IMR-90 (cell line): ENCODE results near the gene PCNX2. TPM values are rescaled to one million over a fixed set of nuclear protein-coding genes. Genes with fewer than 3 reads are reported as not detected.

Experiments used
- ATAC-seq: fragments of 200-7000 bp; cut with Tn5 transposase; 2 replicates; pipeline ENCODE4 v1.9.1; 2020; ENCODE audit warnings: low read depth, mild to moderate bottlenecking, moderate library complexity
- BruUV-seq: library from RNA; stranded (reverse); fragments of 400-500 nt; replicated peaks from 2 replicates; lab custom pipeline; 2021; lab: Mats Ljungman, UMichigan
- CTCF ChIA-PET: fragments of 300-600 bp; formaldehyde crosslinking; extraction: SDS; loops from one replicate; lab custom pipeline; 2021; ENCODE audit warnings: antibody characterized with exemption; lab: Yijun Ruan, JAX
- POLR2A ChIA-PET: fragments of 300-600 bp; sonication (Branson Sonifier 250); formaldehyde crosslinking; loops from one replicate; lab custom pipeline; 2022; ENCODE audit warnings: antibody characterized with exemption; ENCODE audit not compliant: unreplicated experiment; lab: Charles Lee
- DNase-seq: peaks from one replicate; pipeline ENCODE4 v3.0.0; 2013
- H2AFZ ChIP-seq: replicated peaks from 2 replicates; pipeline ENCODE3; 2013; ENCODE audit warnings: low read length, mild to moderate bottlenecking; ENCODE audit not compliant: poor library complexity
- H2AK5ac ChIP-seq: 2 replicates; pipeline ENCODE4 v1.6.1; 2013; ENCODE audit warnings: low read depth, low read length, inconsistent platforms
- H2AK9ac ChIP-seq: replicated peaks from 2 replicates; pipeline ENCODE3; 2013; ENCODE audit warnings: mild to moderate bottlenecking, low read depth, low read length, moderate library complexity; ENCODE audit not compliant: poor library complexity
- H2BK120ac ChIP-seq: 2 replicates; pipeline ENCODE4 v1.6.1; 2013; ENCODE audit warnings: low read depth, low read length, inconsistent platforms
- H2BK15ac ChIP-seq: 3 replicates; pipeline ENCODE4 v1.6.1; 2013; ENCODE audit warnings: low read depth, low read length, inconsistent platforms
- H2BK20ac ChIP-seq: 2 replicates; pipeline ENCODE4 v1.6.1; 2013; ENCODE audit warnings: low read depth, mild to moderate bottlenecking, inconsistent platforms, low read length, moderate library complexity
- H2BK5ac ChIP-seq: 2 replicates; pipeline ENCODE4 v1.6.1; 2013; ENCODE audit warnings: mild to moderate bottlenecking, low read depth, low read length, inconsistent platforms; ENCODE audit not compliant: poor library complexity, severe bottlenecking
- H3K14ac ChIP-seq: replicated peaks from 2 replicates; pipeline ENCODE4 v1.6.1; 2013; ENCODE audit warnings: low read depth, low read length, inconsistent platforms
- H3K18ac ChIP-seq: 2 replicates; pipeline ENCODE4 v1.6.1; 2013; ENCODE audit warnings: low read depth, low read length, control low read depth
- H3K23ac ChIP-seq: 2 replicates; pipeline ENCODE4 v1.6.1; 2013; ENCODE audit warnings: low read depth, low read length, inconsistent platforms
- H3K27ac ChIP-seq: 2 replicates; pipeline ENCODE4 v1.5.1; 2013; ENCODE audit warnings: mild to moderate bottlenecking, control low read depth, low read length; ENCODE audit not compliant: insufficient read depth
- H3K27me3 ChIP-seq: 2 replicates; pipeline ENCODE4 v1.6.1; 2013; ENCODE audit warnings: low read length; ENCODE audit not compliant: control insufficient read depth, insufficient read depth
- H3K36me3 ChIP-seq: 2 replicates; pipeline ENCODE4 v1.6.1; 2013; ENCODE audit warnings: low read length, mixed read lengths; ENCODE audit not compliant: control insufficient read depth, insufficient read depth
- H3K4ac ChIP-seq: 2 replicates; pipeline ENCODE4 v1.6.1; 2013; ENCODE audit warnings: low read depth, low read length, inconsistent platforms
- H3K4me1 ChIP-seq: 2 replicates; pipeline ENCODE4 v1.6.1; 2013; ENCODE audit warnings: low read length, mixed read lengths; ENCODE audit not compliant: control insufficient read depth, insufficient read depth
- H3K4me2 ChIP-seq: 2 replicates; pipeline ENCODE4 v1.6.1; 2013; ENCODE audit warnings: low read depth, mild to moderate bottlenecking, control low read depth, low read length, moderate library complexity
- H3K4me3 ChIP-seq: 2 replicates; pipeline ENCODE4 v1.5.1; 2013; ENCODE audit warnings: low read depth, mild to moderate bottlenecking, control low read depth, low read length, moderate library complexity; ENCODE audit not compliant: insufficient read depth
- H3K56ac ChIP-seq: 2 replicates; pipeline ENCODE4 v1.6.1; 2013; ENCODE audit warnings: low read length, inconsistent platforms; ENCODE audit not compliant: insufficient read depth; ENCODE audit errors: extremely low read depth
- H3K79me1 ChIP-seq, 2 experiments: 2 replicates each; pipeline ENCODE4 v1.6.1; 2013; ENCODE audit warnings: low read length in 2 of 2, inconsistent platforms in 1 of 2, low read depth in 1 of 2
- H3K9ac ChIP-seq: 2 replicates; pipeline ENCODE4 v1.6.1; 2013; ENCODE audit warnings: low read depth, low read length, control low read depth
- H3K9me1 ChIP-seq: 2 replicates; pipeline ENCODE4 v1.6.1; 2013; ENCODE audit warnings: low read length, inconsistent platforms; ENCODE audit not compliant: insufficient read depth
- H3K9me3 ChIP-seq: 2 replicates; pipeline ENCODE4 v1.6.1; 2013; ENCODE audit warnings: low read length; ENCODE audit not compliant: control insufficient read depth, insufficient read depth
- H4K20me1 ChIP-seq: 2 replicates; pipeline ENCODE4 v1.6.1; 2013; ENCODE audit warnings: low read length, inconsistent platforms; ENCODE audit not compliant: insufficient read depth
- H4K5ac ChIP-seq: 2 replicates; pipeline ENCODE4 v1.6.1; 2013; ENCODE audit warnings: mild to moderate bottlenecking, low read depth, low read length, control low read depth
- H4K8ac ChIP-seq, 2 experiments: 2 replicates each; pipeline ENCODE4 v1.6.1; 2013; ENCODE audit warnings: low read depth in 2 of 2, low read length in 2 of 2, control low read depth in 1 of 2, inconsistent platforms in 1 of 2
- H4K91ac ChIP-seq: 2 replicates; pipeline ENCODE4 v1.6.1; 2013; ENCODE audit warnings: low read depth, low read length, inconsistent platforms; ENCODE audit not compliant: insufficient read depth
- CEBPB ChIP-seq: IDR thresholded peaks from 2 replicates; pipeline ENCODE4 v1.6.1; 2012; ENCODE audit warnings: low read depth, low read length, improper control_type of control experiment
- CHD1 ChIP-seq: IDR thresholded peaks from 2 replicates; pipeline ENCODE4 v1.6.1; 2012; ENCODE audit warnings: low read depth, low read length, improper control_type of control experiment
- MAFK ChIP-seq: IDR thresholded peaks from 2 replicates; pipeline ENCODE4 v1.6.1; 2012; ENCODE audit warnings: low read depth, low read length, improper control_type of control experiment
- MAZ ChIP-seq: IDR thresholded peaks from 2 replicates; pipeline ENCODE4 v1.6.1; 2012; ENCODE audit warnings: low read depth, mild to moderate bottlenecking, low read length, improper control_type of control experiment, moderate library complexity, borderline replicate concordance
- MXI1 ChIP-seq: IDR thresholded peaks from 2 replicates; pipeline ENCODE4 v1.6.1; 2012; ENCODE audit warnings: low read depth, mild to moderate bottlenecking, low read length, moderate library complexity, borderline replicate concordance
- NFE2L2 ChIP-seq: fragments of 150-350 bp; IDR thresholded peaks from 2 replicates; pipeline ENCODE4 v1.6.1; 2016; ENCODE audit warnings: low read depth, mild to moderate bottlenecking, low read length
- RFX5 ChIP-seq: IDR thresholded peaks from 2 replicates; pipeline ENCODE4 v1.8.0; 2012; ENCODE audit warnings: low read depth, mild to moderate bottlenecking, low read length, moderate library complexity
- SMC3 ChIP-seq: fragments of 150-350 bp; IDR thresholded peaks from 2 replicates; pipeline ENCODE4 v1.6.1; 2016; ENCODE audit warnings: low read depth, mild to moderate bottlenecking, antibody characterized with exemption, low read length, moderate library complexity
- WGBS, 2 experiments: methylation state at CpG; one replicate each; pipeline versions ENCODE4 v1.1.5 to v1.1.7; 2013; ENCODE audit warnings: missing lambda C conversion rate in 2 of 2; ENCODE audit not compliant: insufficient read length in 1 of 2; ENCODE audit errors: extremely low coverage in 2 of 2; 5-methylcytosine and 5-hydroxymethylcytosine counted together
- dilution Hi-C: fragments of 300-500 bp; cut with HindIII; formaldehyde crosslinking; loops from one replicate; pipeline ENCODE4 v1.14.3; 2018; ENCODE audit warnings: low sequenced_read_pairs; ENCODE audit not compliant: unreplicated experiment
- in situ Hi-C: fragments of 300-500 bp; cut with MboI; formaldehyde crosslinking; loops from 3 replicates; pipeline ENCODE4 v1.14.3; 2019; ENCODE audit warnings: low sequenced_read_pairs, inconsistent platforms, mixed read lengths
- intact Hi-C: fragments of 100-400 bp; cut with micrococcal nuclease; formaldehyde crosslinking; loops from 2 replicates; pipeline ENCODE4 v1.10.0; 2022
- polyA plus RNA-seq, 3 experiments: library from polyadenylated mRNA; depleted of rRNA; stranded (reverse); fragments of >200 nt; gene quantifications; 2 replicates each; pipeline ENCODE4 v1.2.3, GENCODE V29; 2012; ENCODE audit warnings: low replicate concordance in 1 of 3
- total RNA-seq: library from RNA; depleted of rRNA; stranded (reverse); fragments of >200 nt; gene quantifications from 2 replicates; pipeline ENCODE4 v1.2.3, GENCODE V29; 2012
- TF ChIP-seq, protein P1 (sequence below): fragments of 150-350 bp; IDR thresholded peaks from 2 replicates; pipeline ENCODE4 v1.6.1; 2017; ENCODE audit warnings: mild to moderate bottlenecking, antibody characterized with exemption, low read length, low read depth
- TF ChIP-seq, protein P2 (sequence below): conservative IDR thresholded peaks from 2 replicates; pipeline ENCODE4 v1.5.1; 2012; ENCODE audit warnings: mild to moderate bottlenecking, low read depth, low read length, improper control_type of control experiment
- TF ChIP-seq, protein P3 (sequence below): fragments of 150-350 bp; IDR thresholded peaks from 2 replicates; pipeline ENCODE4 v1.6.1; 2016; ENCODE audit warnings: low read depth, mild to moderate bottlenecking, low read length, moderate library complexity, borderline replicate concordance

Gene PCNX2
- total and polyA plus RNA-seq, 2 of the 4 experiments (the other 2 are of a cell fraction) = 15.9 to 22.6 TPM

DNA sequence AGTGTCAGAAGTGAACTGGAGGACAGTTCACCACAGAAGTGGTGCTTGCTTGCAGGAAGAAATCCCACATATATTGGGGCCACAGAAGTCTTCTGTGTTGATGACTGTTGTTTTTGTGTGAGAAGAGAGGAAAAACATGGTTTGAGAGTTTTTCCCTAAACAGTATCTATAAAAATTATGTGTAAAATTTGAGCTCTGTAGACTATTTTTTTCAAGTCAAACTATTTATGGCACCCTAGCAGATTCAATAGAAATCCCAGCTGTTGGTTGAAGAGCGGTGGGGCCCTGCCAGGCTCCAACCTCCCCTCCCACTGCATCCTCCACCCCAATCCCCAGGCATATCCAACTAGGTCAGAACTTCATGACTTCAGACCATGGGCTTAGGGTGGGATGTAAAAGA lies 283.5 kb downstream of the PCNX2 start:
- no peak overlapping the region for H4K5ac ChIP-seq
- H3K4me3 ChIP-seq = no peak overlapping the region
- dilution Hi-C loops = no loop called here
- H3K18ac ChIP-seq = no peak overlapping the region
- H3K14ac ChIP-seq = no peak overlapping the region
- TF ChIP-seq, protein P1, sequence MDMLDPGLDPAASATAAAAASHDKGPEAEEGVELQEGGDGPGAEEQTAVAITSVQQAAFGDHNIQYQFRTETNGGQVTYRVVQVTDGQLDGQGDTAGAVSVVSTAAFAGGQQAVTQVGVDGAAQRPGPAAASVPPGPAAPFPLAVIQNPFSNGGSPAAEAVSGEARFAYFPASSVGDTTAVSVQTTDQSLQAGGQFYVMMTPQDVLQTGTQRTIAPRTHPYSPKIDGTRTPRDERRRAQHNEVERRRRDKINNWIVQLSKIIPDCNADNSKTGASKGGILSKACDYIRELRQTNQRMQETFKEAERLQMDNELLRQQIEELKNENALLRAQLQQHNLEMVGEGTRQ = no peak
- TF ChIP-seq CHD1 = no peak
- TF ChIP-seq, protein P2, sequence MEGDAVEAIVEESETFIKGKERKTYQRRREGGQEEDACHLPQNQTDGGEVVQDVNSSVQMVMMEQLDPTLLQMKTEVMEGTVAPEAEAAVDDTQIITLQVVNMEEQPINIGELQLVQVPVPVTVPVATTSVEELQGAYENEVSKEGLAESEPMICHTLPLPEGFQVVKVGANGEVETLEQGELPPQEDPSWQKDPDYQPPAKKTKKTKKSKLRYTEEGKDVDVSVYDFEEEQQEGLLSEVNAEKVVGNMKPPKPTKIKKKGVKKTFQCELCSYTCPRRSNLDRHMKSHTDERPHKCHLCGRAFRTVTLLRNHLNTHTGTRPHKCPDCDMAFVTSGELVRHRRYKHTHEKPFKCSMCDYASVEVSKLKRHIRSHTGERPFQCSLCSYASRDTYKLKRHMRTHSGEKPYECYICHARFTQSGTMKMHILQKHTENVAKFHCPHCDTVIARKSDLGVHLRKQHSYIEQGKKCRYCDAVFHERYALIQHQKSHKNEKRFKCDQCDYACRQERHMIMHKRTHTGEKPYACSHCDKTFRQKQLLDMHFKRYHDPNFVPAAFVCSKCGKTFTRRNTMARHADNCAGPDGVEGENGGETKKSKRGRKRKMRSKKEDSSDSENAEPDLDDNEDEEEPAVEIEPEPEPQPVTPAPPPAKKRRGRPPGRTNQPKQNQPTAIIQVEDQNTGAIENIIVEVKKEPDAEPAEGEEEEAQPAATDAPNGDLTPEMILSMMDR = no peak
- no peak for TF ChIP-seq SMC3
- TF ChIP-seq MXI1 = no peak
- TF ChIP-seq NFE2L2 = no peak
- no peak for TF ChIP-seq CEBPB
- TF ChIP-seq, protein P3, sequence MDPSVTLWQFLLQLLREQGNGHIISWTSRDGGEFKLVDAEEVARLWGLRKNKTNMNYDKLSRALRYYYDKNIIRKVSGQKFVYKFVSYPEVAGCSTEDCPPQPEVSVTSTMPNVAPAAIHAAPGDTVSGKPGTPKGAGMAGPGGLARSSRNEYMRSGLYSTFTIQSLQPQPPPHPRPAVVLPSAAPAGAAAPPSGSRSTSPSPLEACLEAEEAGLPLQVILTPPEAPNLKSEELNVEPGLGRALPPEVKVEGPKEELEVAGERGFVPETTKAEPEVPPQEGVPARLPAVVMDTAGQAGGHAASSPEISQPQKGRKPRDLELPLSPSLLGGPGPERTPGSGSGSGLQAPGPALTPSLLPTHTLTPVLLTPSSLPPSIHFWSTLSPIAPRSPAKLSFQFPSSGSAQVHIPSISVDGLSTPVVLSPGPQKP = no peak
- TF ChIP-seq RFX5 = no peak
- TF ChIP-seq MAZ = no peak
- TF ChIP-seq MAFK = no peak
- ATAC-seq (no peak), DNase-seq (no peak)
- H3K9me1 ChIP-seq = peaks cover 5% of the 10 kb centered on the region
- H2BK15ac ChIP-seq = no peak overlapping the region
- H4K8ac ChIP-seq = no peak overlapping the region
- no peak overlapping the region for H3K56ac ChIP-seq
- no TSS peak for BruUV-seq
- intact Hi-C loops = no loop called here
- no peak overlapping the region for H3K4ac ChIP-seq
- no peak overlapping the region for H3K23ac ChIP-seq
- H2BK5ac ChIP-seq = no peak overlapping the region
- peaks cover 8% of the 10 kb centered on the region; the same call in 1 of the 2 replicates for H3K36me3 ChIP-seq
- in situ Hi-C loops = no loop called here
- peaks cover 3% of the 10 kb centered on the region; the same call in 1 of the 2 replicates for H3K4me1 ChIP-seq
- no peak overlapping the region for H3K9ac ChIP-seq
- WGBS, 2 experiments = no CpG with 5 or more reads among the region's 1 CpG
- no peak overlapping the region for H2AK9ac ChIP-seq
- no peaks in the 10 kb centered on the region for H3K9me3 ChIP-seq
- POLR2A ChIA-PET = no interaction called here
- H4K20me1 ChIP-seq = no peaks in the 10 kb centered on the region
- no peak overlapping the region for H2AFZ ChIP-seq
- H2AK5ac ChIP-seq = no peak overlapping the region
- CTCF ChIA-PET = no interaction called here
- H3K27me3 ChIP-seq = no peaks in the 10 kb centered on the region
- H3K27ac ChIP-seq = no peak overlapping the region
- H3K4me2 ChIP-seq = no peak overlapping the region
- H3K79me1 ChIP-seq = no peaks in the 10 kb centered on the region
- no peak overlapping the region for H2BK120ac ChIP-seq
- no peak overlapping the region for H2BK20ac ChIP-seq
- no peak overlapping the region for H4K91ac ChIP-seq
